22Rv1 (cell line): ENCODE data around the gene LZTS2.

Experiments used
- H3K27ac ChIP-seq: fragments of 450-650 bp; 2 replicates; pipeline ENCODE4 v1.5.1; 2017
- ZFX ChIP-seq: fragments of 450-650 bp; IDR thresholded peaks from 2 replicates; pipeline ENCODE4 v1.6.1; 2017; ENCODE audit warnings: antibody characterized with exemption, borderline replicate concordance
- TF ChIP-seq, protein P1 (sequence below): fragments of 450-650 bp; IDR thresholded peaks from 2 replicates; pipeline ENCODE4 v1.5.1; 2017; ENCODE audit warnings: mild to moderate bottlenecking

Gene LZTS2

DNA sequence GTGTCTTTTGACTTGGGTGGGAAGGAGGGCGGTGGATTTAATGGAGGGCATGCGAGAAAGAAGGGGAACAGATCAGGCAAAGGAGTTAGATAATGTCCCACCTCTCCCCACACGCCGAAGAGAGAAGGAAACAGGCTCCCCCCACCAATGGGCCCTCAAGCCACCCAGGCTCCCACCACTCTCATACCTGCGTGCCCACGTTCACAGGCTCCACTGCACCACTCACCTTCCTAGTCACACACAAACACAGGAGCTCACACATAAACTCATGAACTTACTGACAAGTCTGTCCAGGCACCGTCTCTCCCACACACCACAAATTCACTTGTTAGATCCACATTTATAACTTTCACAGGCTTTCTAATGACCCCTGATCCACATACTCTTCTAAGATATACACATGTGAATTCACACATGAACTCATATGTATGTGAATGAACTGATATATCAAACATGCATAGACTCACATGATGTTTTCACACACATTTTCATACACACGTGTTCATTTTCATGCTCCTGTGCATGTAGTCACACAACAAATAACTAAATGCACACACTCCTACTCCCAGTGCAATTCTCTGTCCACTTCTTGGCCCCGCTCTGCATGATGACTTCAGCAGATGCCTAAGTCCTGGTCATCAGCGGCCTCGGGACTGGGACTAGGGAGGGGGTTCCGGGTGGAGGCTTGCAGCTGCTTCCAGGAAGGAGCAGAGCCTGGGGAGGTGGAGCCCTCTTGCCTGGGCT lies 1.5 kb downstream of the LZTS2 start:
- TF ChIP-seq ZFX: no peak
- TF ChIP-seq, protein P1, sequence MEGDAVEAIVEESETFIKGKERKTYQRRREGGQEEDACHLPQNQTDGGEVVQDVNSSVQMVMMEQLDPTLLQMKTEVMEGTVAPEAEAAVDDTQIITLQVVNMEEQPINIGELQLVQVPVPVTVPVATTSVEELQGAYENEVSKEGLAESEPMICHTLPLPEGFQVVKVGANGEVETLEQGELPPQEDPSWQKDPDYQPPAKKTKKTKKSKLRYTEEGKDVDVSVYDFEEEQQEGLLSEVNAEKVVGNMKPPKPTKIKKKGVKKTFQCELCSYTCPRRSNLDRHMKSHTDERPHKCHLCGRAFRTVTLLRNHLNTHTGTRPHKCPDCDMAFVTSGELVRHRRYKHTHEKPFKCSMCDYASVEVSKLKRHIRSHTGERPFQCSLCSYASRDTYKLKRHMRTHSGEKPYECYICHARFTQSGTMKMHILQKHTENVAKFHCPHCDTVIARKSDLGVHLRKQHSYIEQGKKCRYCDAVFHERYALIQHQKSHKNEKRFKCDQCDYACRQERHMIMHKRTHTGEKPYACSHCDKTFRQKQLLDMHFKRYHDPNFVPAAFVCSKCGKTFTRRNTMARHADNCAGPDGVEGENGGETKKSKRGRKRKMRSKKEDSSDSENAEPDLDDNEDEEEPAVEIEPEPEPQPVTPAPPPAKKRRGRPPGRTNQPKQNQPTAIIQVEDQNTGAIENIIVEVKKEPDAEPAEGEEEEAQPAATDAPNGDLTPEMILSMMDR: no peak
- H3K27ac ChIP-seq: peak overlapping the region; percentile 96

GRCh38 chr10:101001659-101002035 lies 2.0 kb downstream of the LZTS2 start:
- H3K27ac ChIP-seq: peak overlapping the region; percentile 96; the same call in 1 of the 2 replicates
- no peak for TF ChIP-seq ZFX
- TF ChIP-seq, protein P1: no peak

DNA sequence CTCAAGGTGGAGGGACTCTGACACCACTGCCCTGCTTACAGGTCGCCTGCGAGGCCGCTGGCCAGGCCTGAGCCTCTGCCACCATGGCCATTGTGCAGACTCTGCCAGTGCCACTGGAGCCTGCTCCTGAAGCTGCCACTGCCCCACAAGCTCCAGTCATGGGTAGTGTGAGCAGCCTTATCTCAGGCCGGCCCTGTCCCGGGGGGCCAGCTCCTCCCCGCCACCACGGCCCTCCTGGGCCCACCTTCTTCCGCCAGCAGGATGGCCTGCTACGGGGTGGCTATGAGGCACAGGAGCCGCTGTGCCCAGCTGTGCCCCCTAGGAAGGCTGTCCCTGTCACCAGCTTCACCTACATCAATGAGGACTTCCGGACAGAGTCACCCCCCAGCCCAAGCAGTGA lies 2.8 kb downstream of the LZTS2 start:
- no peak overlapping the region for H3K27ac ChIP-seq
- TF ChIP-seq, protein P1: no peak
- TF ChIP-seq ZFX: no peak

DNA sequence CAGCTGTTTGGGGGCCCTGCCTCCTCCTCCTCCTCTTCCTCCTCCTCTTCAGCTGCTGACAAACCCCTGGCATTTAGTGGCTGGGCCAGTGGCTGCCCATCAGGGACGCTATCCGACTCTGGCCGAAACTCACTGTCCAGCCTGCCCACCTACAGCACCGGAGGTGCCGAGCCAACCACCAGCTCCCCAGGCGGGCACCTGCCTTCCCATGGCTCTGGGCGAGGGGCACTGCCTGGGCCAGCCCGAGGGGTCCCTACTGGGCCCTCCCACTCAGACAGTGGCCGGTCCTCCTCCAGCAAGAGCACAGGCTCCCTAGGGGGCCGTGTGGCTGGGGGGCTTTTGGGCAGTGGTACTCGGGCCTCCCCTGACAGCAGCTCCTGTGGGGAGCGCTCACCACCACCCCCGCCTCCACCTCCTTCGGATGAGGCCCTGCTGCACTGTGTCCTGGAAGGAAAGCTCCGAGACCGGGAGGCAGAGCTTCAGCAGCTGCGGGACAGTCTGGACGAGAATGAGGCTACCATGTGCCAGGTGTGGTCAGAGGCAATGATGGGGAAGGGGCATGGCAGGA lies 4.1 kb downstream of the LZTS2 start:
- TF ChIP-seq, protein P1: no peak
- TF ChIP-seq ZFX: no peak
- no peak overlapping the region for H3K27ac ChIP-seq

GRCh38 chr10:101005361-101005760 lies 5.8 kb downstream of the LZTS2 start:
- TF ChIP-seq, protein P1: no peak
- no peak for TF ChIP-seq ZFX
- H3K27ac ChIP-seq: no peak overlapping the region

- TF ChIP-seq, protein P1: no peak
- TF ChIP-seq ZFX: no peak
- no peak overlapping the region for H3K27ac ChIP-seq
Observed at GRCh38 chr10:101005869-101006567, 6.4 kb downstream of the LZTS2 start.

- TF ChIP-seq, protein P1: no peak
- no peak for TF ChIP-seq ZFX
- H3K27ac ChIP-seq: no peak overlapping the region
Observed at GRCh38 chr10:101006593-101007098, 7.0 kb downstream of the LZTS2 start.
